Activated naive CD4-positive, alpha-beta T cell treated with anti-CD3 and anti-CD28 coated beads, Interleukin-2, amount 10 ng/mL, durations not matched to agents 7 days and 5 days (primary cell): ENCODE measurements around the gene SNAI3.

Experiments
- CTCF ChIA-PET: fragments of 350-600 bp; sonication (Branson Sonifier 250); formaldehyde crosslinking; loops from one replicate; lab custom pipeline; 2021; ENCODE audit warnings: antibody characterized with exemption; lab: Charles Lee
- DNase-seq: peaks from one replicate; pipeline ENCODE4 v3.0.0-alpha.2; 2020
- H3K27ac Mint-ChIP-seq: one replicate; pipeline ENCODE4 v1.8.0; 2021; ENCODE audit warnings: mild to moderate bottlenecking, moderate library complexity, mixed read lengths
- H3K27me3 Mint-ChIP-seq: one replicate; pipeline ENCODE4 v1.8.0; 2021; ENCODE audit warnings: mild to moderate bottlenecking, mixed read lengths
- H3K36me3 Mint-ChIP-seq: one replicate; pipeline ENCODE4 v1.8.0; 2021; ENCODE audit warnings: mixed read lengths
- H3K4me1 Mint-ChIP-seq: one replicate; pipeline ENCODE4 v1.8.0; 2021; ENCODE audit warnings: mixed read lengths
- H3K4me3 Mint-ChIP-seq: one replicate; pipeline ENCODE4 v1.8.0; 2021; ENCODE audit warnings: mild to moderate bottlenecking, moderate library complexity, mixed read lengths
- H3K9me3 Mint-ChIP-seq: one replicate; pipeline ENCODE4 v1.8.0; 2021; ENCODE audit warnings: mixed read lengths

The SNAI3 gene

DNA sequence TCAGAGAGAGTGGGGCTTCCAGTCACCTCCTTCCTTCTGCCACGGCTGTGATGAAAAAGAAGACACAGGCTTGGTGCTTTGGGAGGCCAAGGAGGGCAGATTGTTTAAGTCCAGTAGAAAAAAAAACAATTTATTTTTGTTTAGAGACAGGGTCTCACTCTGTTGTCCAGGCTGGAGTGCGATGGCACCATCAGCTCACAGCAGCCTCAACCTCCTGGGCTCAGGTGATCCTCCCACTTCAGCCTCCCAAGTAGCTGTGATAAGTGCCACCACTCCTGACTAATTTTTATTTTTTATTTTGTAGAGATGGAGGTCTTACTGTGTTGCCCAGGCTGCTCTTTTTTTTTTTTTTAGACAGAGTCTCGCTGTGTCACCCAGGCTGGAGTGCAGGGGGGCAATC, 20.7 kb downstream of the SNAI3 start:
- Mint-ChIP-seq H3K4me3 (no peak overlapping the region), H3K36me3 (peaks cover 10% of the 10 kb centered on the region), H3K27ac (no peak overlapping the region), H3K4me1 (peaks cover 25% of the 10 kb centered on the region), H3K9me3 (no peaks in the 10 kb centered on the region), H3K27me3 (peaks cover 4% of the 10 kb centered on the region)
- DNase-seq = no peak
- CTCF ChIA-PET = interaction anchor here (0.9 kb wide), 1 partner anchor 15 kb away, joined by 3 read pairs; no protein-coding TSS in a partner anchor

DNA sequence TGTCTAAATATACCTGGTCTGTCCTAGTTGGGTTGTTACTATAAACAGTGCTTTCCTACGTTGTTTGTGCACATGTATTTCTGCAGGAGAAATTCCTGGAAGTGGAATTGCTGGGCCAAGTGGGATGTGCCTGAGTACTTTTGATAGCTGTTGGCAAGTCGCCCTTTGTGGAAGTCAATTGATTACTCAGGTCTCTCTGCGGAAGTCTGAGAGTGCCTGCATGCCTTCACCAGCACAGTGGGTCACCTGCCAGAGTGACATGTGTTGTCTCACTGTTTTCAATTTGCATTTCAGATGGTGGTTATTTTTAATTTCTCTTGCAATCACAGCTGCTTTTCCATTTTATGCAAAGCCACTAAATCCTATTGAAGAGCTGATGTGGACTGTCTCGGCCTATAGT, 21.2 kb downstream of the SNAI3 start:
- CTCF ChIA-PET = interaction anchor here (0.9 kb wide), 1 partner anchor 15 kb away, joined by 3 read pairs; no protein-coding TSS in a partner anchor
- peaks cover 26% of the 10 kb centered on the region for H3K4me1 Mint-ChIP-seq
- no peak for DNase-seq
- H3K27ac Mint-ChIP-seq = peak overlapping the region; percentile 34
- peaks cover 4% of the 10 kb centered on the region for H3K27me3 Mint-ChIP-seq
- H3K4me3 Mint-ChIP-seq = peak overlapping the region; percentile 3
- H3K9me3 Mint-ChIP-seq = no peaks in the 10 kb centered on the region
- H3K36me3 Mint-ChIP-seq = peaks cover 11% of the 10 kb centered on the region

DNA sequence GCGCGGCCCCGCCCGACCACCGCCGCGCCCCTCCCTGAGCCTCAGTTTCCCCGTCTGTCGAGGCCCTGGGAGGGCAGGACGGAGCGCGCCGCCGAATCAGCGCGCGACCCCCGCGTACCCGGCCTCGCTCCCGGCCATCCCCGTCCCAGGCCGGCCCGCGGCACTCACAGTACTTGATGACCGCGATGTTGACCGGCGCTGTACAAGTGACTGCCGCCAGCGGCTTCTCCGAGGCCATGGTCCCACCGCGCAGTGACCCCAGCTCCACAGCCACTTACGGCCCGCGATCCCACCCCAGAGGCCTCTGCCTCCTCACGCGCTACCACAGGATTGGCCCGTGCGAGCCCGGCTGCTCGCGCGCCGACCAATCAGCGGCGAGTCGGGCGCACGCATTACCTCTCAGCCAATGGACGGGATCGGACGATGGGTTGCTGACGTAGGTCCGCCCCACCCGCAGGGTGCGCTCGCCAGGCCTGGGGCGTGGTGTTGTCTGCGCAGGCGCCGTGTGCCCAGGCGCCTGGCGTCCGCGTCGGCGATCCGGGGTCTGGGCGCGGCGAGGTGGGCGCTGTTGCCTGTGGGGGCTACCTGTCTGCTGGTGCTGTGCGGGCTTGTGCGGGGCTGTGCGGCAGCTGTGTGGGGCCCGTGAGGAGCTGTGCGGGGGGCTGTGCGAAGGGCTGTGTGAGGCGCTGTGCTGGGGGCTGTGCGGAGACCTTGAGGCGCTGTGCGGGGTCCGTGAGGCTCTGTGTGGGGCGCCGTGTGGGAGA, 23.3 kb downstream of the SNAI3 start, which contains the start of gene MVD:
TSS of gene MVD (minus strand) at position 249 of the 764 bp plus-strand sequence. CDS start at position 238, 11 bp downstream.
- H3K4me1 Mint-ChIP-seq = peaks cover 30% of the 10 kb centered on the region
- H3K36me3 Mint-ChIP-seq = peaks cover 8% of the 10 kb centered on the region
- peaks cover 4% of the 10 kb centered on the region for H3K27me3 Mint-ChIP-seq
- DNase-seq = peak; percentile 98
- H3K9me3 Mint-ChIP-seq = no peaks in the 10 kb centered on the region
- CTCF ChIA-PET = interaction anchor here (1.0 to 1.6 kb wide), 3 partner anchors 11 to 42 kb away, joined by 3 to 5 read pairs (median 4); no protein-coding TSS in a partner anchor
- H3K4me3 Mint-ChIP-seq = peak within 1 kb of the TSS; percentile 89
- peak within 1 kb of the TSS; percentile 91 for H3K27ac Mint-ChIP-seq

DNA sequence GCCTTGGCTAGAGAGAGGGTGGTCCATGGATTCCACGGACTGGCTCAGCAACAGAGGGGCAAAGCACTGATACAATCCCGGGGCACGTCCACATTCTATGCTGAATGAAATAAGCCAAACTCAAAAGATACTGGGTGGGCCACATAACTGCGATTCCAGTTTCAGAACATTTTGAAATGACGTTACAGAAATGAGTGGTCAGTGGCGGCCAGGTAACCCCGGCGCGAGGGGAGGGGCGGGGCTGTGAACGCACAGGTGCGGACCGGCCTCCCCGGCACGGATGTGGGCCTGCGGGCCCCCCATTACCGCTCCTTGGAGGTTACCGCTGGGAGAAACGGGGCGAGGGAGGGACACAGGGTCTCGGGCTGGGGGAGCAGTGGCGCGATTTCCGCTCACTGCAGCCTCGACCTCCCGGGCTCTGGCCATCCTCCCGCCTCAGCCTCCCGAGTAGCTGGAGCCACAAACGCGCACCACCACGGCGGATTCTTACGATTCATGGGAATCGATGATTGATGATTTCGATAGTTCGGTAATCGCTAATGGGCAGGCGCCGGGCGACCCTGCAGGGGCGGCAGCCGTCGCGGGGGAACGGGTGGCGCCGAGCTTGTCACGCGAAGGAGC, 24.0 kb downstream of the SNAI3 start:
- CTCF ChIA-PET = interaction anchor here (1.0 to 1.6 kb wide), 2 partner anchors 10 to 43 kb away, joined by 3 to 4 read pairs; no protein-coding TSS in a partner anchor
- Mint-ChIP-seq H3K27me3 (peaks cover 4% of the 10 kb centered on the region), H3K27ac (peak overlapping the region; percentile 91), H3K36me3 (peaks cover 8% of the 10 kb centered on the region), H3K4me3 (peak overlapping the region; percentile 89), H3K4me1 (peaks cover 30% of the 10 kb centered on the region), H3K9me3 (no peaks in the 10 kb centered on the region)
- peak; percentile 52 for DNase-seq

DNA sequence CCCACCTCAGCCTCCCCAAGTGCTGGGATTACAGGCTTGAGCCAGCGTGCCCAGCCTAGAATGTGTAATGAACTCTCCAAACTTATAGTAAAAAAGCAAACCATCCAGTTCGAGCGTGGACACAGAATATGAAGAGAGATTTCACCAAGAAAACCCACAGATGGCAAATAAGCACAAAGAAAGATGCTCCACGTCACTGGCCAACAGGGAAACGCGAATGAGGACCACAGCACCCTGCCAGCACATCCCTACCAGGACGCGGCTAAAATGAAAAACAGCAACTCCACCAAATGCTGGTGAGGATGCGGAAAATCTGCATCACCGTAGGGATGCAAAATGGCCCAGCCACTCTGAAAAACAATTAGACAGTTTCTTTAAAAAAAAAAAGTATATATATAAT, 24.8 kb downstream of the SNAI3 start:
- CTCF ChIA-PET = interaction anchor here (1.6 kb wide), 1 partner anchor 9 kb away, joined by 3 read pairs; no protein-coding TSS in a partner anchor
- H3K27ac Mint-ChIP-seq = peak overlapping the region; percentile 24

DNA sequence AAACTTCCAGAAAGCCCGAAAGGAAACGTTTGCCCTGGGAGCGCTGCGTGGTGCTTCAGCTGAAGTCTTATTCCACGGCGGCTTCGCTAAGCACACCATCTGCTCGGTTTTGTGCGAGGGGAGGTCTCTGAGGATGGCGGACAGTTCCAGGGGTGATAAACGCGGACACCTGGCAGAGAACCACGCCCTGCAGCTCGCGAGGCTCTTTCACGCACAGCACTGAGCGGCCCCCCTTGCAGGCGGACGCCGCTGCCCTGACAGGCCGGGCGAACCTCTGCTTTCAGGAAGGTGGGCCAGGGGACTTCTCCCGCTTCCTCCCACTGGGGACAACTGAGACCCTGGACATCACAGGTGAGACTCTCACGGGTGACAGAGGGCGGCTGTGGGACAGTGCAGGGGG, 27.1 kb downstream of the SNAI3 start:
- H3K27me3 Mint-ChIP-seq = peaks cover 4% of the 10 kb centered on the region
- H3K27ac Mint-ChIP-seq = no peak overlapping the region
- DNase-seq = no peak
- CTCF ChIA-PET = no interaction called here
- H3K36me3 Mint-ChIP-seq = peaks cover 17% of the 10 kb centered on the region
- peaks cover 22% of the 10 kb centered on the region for H3K4me1 Mint-ChIP-seq
- no peak overlapping the region for H3K4me3 Mint-ChIP-seq
- H3K9me3 Mint-ChIP-seq = no peaks in the 10 kb centered on the region

More for the DNA sequence above, 24.8 kb downstream of the SNAI3 start:
- Mint-ChIP-seq H3K36me3 (peaks cover 9% of the 10 kb centered on the region), H3K27me3 (peaks cover 4% of the 10 kb centered on the region), H3K4me1 (peaks cover 30% of the 10 kb centered on the region), H3K4me3 (peak overlapping the region; percentile 8), H3K9me3 (no peaks in the 10 kb centered on the region)
- no peak for DNase-seq

DNA sequence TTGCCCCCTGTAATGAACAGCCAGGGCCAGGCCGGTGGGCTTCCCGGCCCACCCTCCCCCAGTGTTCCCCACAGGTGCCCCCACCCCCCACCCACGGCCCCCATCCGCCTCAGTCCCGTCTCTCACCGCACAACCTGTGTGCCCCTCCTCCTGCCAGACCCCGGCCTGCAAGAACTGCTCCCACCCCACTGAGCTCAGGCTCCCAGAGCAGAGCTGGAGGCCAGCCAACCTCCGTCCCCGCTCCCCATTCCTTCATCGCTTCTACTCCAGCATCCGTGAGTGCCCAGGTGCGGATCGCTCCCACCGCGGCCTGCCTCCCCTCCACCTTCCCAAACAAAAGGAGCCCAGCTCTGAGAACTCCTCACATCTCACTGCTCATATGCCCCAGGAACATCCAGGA, 27.6 kb downstream of the SNAI3 start:
- H3K36me3 Mint-ChIP-seq = peaks cover 17% of the 10 kb centered on the region

DNA sequence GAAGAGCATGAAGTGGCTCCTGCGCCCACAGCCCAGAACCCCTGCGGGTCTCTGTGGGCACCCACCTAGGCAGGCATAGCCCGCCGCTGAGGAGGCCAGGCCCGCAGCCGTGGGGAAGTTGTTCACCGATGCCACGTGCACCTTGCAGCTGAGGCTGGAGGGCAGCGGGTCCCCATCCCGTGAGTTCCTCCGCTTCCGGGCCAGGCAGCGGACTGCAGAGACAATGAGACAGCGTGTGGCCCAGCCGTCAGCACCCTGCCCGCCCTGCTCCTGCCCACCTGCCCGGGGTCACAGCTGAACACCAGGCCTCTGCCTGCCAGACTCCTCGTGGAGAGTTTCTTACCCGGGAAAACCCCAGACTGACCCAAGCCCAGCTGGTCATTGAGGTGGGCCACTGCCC, 28.9 kb downstream of the SNAI3 start:
- H3K4me3 Mint-ChIP-seq = no peak overlapping the region
- CTCF ChIA-PET = no interaction called here
- H3K9me3 Mint-ChIP-seq = no peaks in the 10 kb centered on the region
- H3K4me1 Mint-ChIP-seq = peaks cover 20% of the 10 kb centered on the region
- no peak for DNase-seq
- no peak overlapping the region for H3K27ac Mint-ChIP-seq
- no peaks in the 10 kb centered on the region for H3K27me3 Mint-ChIP-seq
- H3K36me3 Mint-ChIP-seq = peaks cover 20% of the 10 kb centered on the region

More for the DNA sequence above, 27.6 kb downstream of the SNAI3 start:
- CTCF ChIA-PET = no interaction called here
- no peak for DNase-seq
- peaks cover 19% of the 10 kb centered on the region for H3K4me1 Mint-ChIP-seq
- no peak overlapping the region for H3K4me3 Mint-ChIP-seq
- peaks cover 4% of the 10 kb centered on the region for H3K27me3 Mint-ChIP-seq
- no peaks in the 10 kb centered on the region for H3K9me3 Mint-ChIP-seq
- H3K27ac Mint-ChIP-seq = no peak overlapping the region

DNA sequence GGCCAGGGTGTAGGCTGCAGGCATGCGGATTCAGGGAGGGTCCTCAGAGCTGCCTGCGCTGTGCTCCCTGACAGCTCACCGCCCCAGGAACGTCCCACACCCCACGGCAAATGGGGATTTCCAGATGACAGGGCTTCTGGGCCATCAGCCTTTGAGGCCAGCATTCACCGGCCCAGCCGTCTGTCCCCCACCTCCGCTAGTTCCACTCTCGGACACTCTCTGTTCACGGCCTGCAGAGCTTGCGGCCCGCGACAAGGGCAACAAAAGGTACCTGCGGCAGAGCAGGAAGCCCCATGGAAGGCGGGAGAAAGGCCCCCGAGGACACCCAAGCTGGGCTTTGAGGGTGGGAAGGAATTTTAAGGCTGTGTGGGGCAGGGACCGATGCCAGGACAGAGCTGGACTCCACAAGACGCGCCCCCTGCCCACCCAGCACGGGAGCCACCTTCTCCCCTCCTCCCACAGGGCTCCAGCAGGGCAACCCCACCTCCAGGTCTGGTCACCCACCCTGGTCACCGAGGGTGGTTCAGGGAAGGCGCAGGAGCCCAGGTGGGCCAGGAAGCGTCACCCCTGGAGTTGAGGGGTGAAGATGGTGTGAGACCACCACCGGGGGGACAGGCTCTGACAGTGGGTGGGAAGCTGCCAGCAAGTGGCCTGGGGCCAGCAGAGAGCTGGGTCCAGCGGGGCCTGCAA, 29.9 kb downstream of the SNAI3 start:
- Mint-ChIP-seq H3K4me3 (no peak overlapping the region), H3K27me3 (no peaks in the 10 kb centered on the region), H3K36me3 (peaks cover 18% of the 10 kb centered on the region), H3K4me1 (peaks cover 22% of the 10 kb centered on the region), H3K9me3 (no peaks in the 10 kb centered on the region), H3K27ac (no peak overlapping the region)
- CTCF ChIA-PET = no interaction called here
- DNase-seq = no peak

DNA sequence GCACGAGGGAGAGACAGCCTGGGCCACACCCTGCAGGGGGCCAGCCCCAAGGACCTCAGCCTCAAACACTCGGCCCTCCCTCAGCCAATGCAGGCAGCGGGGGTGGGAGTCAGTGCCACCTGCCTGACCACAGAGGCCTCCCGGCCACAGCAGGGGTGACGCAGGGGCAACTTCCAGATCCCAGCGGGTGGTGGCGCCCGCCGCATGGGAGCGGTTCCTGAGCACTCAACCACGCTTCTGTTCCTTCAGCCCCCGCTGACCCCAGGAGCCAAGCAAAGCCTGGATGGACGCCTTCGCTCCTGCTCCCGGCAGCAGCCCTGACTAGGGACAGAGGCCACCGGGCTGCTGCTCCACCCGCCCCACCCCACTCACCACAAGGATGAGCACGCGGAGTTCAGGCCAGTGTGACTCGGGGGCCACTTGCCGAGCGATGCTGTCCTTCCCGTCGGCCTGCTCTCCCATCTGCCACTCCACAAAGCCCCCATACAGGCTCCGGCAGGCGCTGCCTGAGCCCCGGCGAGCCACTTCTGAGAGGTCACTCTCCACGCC, 30.5 kb downstream of the SNAI3 start:
- H3K27me3 Mint-ChIP-seq = no peaks in the 10 kb centered on the region
- H3K27ac Mint-ChIP-seq = no peak overlapping the region
- H3K4me1 Mint-ChIP-seq = peaks cover 21% of the 10 kb centered on the region
- no peak overlapping the region for H3K4me3 Mint-ChIP-seq
- CTCF ChIA-PET = no interaction called here
- no peak for DNase-seq
- H3K36me3 Mint-ChIP-seq = peaks cover 19% of the 10 kb centered on the region
- no peaks in the 10 kb centered on the region for H3K9me3 Mint-ChIP-seq

DNA sequence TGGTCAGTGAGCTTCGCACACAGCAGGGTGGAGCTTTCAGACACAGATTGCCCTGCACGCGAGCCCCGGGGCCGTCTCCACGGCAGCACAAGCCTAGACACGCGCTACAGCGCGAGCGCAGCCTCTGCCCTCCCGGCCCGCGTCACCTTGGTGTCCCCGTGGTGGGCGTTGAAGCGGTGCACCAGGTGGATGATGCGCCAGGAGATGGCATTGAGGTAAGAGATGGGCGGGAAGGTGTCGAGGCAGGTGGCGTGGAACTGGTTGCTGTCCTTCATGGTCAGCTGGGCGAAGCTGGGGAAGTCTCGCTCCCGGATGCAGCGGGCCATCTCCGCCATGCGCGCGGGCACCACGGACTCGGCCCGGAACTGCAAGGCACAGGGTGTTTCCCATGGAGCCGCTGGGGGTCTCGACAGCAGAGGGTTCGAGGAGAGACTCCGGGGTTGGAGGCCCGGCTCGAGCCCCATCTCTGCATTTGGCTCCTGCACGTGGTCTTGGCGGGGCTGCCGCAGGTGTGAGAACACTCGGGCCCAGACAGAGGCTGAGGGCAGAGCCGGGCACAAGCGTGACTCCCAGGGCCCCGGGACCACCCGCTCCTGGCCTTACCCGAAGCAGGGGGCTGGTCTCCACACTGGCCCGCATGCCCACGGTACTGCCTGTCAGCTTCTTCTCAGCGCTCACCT, 31.1 kb downstream of the SNAI3 start:
- Mint-ChIP-seq H3K4me1 (peaks cover 21% of the 10 kb centered on the region), H3K27me3 (no peaks in the 10 kb centered on the region), H3K36me3 (peaks cover 20% of the 10 kb centered on the region), H3K9me3 (no peaks in the 10 kb centered on the region), H3K27ac (no peak overlapping the region), H3K4me3 (no peak overlapping the region)
- CTCF ChIA-PET = no interaction called here
- DNase-seq = no peak

DNA sequence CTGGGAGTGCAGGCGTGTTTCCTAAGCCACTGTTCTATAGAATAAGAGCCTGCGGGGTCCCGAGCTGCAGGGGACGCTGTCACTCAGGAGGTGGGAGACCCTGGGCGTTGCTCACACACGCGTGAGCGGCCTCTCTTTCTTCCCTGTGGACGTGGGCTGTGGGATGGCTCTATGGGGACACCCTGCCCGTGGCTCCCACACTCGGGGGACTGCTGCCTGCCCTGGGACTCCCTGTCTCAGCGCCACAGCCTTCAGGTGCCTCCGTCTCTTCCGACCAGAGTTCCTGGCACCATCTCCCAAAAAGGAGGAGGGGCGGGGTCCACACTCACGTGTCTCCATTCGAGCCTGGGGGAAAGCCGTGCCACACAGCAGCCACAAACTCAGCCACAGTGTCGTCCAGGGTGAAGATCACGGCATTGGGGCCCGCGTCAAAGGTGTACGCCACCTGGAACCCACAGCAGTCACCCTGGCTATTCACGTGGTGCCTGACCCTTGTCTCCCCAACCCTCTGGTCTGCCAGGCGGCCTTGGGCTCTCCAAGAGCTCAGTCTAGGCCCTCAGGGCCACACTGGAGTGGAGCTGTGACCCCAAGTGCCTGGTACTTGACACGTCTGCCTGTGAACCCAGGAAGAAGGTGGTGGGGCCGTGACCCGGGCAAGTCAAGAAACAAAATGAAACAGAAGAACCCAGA, 31.8 kb downstream of the SNAI3 start:
- Mint-ChIP-seq H3K4me1 (peaks cover 22% of the 10 kb centered on the region), H3K27ac (peak overlapping the region; percentile 37), H3K4me3 (no peak overlapping the region), H3K9me3 (no peaks in the 10 kb centered on the region), H3K36me3 (peaks cover 20% of the 10 kb centered on the region), H3K27me3 (no peaks in the 10 kb centered on the region)
- CTCF ChIA-PET = no interaction called here
- DNase-seq = no peak
